GM12864 (cell line): ENCODE measurements around the gene NELFB.

Source experiments
- DNase-seq: peaks from one replicate; pipeline ENCODE4 v3.0.0-alpha.2; 2011; ENCODE audit warnings: low read depth
- H3K4me3 ChIP-seq: 2 replicates; pipeline ENCODE4 v1.5.1; 2011; ENCODE audit warnings: mild to moderate bottlenecking, low read depth, low read length, control low read depth
- TF ChIP-seq, protein P1 (sequence below): IDR thresholded peaks from 2 replicates; pipeline ENCODE4 v1.5.1; 2011; ENCODE audit warnings: low read depth, mild to moderate bottlenecking, moderate library complexity, low read length, control low read depth, inconsistent platforms; ENCODE audit errors: missing control alignments

NELFB gene

GRCh38 chr9:137250329-137251193, 4.6 kb upstream of the NELFB start:
- TF ChIP-seq, protein P1, sequence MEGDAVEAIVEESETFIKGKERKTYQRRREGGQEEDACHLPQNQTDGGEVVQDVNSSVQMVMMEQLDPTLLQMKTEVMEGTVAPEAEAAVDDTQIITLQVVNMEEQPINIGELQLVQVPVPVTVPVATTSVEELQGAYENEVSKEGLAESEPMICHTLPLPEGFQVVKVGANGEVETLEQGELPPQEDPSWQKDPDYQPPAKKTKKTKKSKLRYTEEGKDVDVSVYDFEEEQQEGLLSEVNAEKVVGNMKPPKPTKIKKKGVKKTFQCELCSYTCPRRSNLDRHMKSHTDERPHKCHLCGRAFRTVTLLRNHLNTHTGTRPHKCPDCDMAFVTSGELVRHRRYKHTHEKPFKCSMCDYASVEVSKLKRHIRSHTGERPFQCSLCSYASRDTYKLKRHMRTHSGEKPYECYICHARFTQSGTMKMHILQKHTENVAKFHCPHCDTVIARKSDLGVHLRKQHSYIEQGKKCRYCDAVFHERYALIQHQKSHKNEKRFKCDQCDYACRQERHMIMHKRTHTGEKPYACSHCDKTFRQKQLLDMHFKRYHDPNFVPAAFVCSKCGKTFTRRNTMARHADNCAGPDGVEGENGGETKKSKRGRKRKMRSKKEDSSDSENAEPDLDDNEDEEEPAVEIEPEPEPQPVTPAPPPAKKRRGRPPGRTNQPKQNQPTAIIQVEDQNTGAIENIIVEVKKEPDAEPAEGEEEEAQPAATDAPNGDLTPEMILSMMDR: no peak
- no peak for DNase-seq
- H3K4me3 ChIP-seq: no peak overlapping the region

DNA sequence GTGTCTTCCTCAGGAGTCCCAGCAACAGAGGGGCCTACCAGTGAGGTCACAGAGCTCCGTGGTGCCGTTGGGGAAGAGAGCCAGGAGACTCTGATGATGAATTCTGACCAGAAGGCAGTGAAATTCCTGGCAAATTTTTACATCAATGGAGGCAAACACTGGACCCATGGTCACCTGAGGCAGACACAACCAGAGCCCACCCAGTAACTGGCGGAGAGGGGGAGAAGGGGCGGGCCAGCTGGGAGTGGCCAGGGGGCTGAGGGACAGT, 4.0 kb upstream of the NELFB start, which contains the start of gene STPG3:
STPG3 (plus strand) TSS at position 93 of the 268 bp plus-strand sequence; CDS start at position 94, 1 bp downstream.
- H3K4me3 ChIP-seq: no peak within 1 kb of the TSS
- TF ChIP-seq, protein P1: no peak
- DNase-seq: no peak

- TF ChIP-seq, protein P1: no peak
- no peak for DNase-seq
- no peak overlapping the region for H3K4me3 ChIP-seq
Measured at GRCh38 chr9:137251490-137252268, 3.4 kb upstream of the NELFB start.

DNA sequence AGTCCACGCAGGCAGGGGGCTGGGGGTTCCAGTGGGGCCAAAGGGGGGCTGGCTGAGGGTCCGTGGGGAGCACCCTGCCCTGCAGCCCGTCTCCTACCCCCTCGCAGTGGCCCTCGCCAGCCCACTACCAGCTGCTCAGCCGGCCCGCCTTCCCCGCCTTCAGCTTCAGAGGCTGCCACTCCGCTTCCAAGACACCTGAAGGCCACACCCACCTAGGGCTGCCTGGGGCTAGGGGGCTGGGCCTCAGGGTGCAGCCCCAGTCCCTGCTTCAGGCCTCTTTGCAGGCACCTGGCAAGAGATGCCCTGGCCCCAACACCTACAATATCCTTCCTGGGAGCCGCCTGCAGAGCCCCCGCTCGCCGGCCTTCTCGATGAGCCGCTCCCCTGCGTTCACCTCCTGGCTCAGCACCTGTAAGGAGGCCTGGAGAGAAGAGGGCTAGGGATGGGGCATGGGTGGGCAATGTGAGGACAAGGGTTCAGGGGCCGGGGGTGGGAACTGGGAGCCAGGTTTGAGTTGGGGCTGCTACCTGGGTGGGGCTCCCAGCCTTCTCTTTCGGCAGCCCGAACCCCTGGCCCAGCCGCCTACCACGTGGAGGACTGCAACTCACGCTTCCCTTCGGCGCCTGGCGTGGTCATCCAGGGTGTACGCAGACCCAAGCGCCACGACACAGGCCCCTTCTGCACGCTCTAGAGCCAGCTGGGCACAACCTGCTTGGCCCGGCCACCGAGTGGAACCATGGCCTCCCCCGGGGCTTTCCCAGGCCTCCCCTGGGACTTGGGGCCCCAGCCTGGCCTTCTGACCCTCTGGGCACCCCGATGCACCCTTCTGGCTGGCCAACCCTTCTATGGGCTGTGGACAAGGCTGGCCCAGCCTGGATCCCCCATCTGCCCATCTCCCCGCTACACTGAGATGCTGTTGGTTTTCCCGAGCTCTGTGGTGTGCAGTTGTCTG, 2.3 kb upstream of the NELFB start:
- no peak overlapping the region for H3K4me3 ChIP-seq
- TF ChIP-seq, protein P1: no peak
- DNase-seq: no peak

DNA sequence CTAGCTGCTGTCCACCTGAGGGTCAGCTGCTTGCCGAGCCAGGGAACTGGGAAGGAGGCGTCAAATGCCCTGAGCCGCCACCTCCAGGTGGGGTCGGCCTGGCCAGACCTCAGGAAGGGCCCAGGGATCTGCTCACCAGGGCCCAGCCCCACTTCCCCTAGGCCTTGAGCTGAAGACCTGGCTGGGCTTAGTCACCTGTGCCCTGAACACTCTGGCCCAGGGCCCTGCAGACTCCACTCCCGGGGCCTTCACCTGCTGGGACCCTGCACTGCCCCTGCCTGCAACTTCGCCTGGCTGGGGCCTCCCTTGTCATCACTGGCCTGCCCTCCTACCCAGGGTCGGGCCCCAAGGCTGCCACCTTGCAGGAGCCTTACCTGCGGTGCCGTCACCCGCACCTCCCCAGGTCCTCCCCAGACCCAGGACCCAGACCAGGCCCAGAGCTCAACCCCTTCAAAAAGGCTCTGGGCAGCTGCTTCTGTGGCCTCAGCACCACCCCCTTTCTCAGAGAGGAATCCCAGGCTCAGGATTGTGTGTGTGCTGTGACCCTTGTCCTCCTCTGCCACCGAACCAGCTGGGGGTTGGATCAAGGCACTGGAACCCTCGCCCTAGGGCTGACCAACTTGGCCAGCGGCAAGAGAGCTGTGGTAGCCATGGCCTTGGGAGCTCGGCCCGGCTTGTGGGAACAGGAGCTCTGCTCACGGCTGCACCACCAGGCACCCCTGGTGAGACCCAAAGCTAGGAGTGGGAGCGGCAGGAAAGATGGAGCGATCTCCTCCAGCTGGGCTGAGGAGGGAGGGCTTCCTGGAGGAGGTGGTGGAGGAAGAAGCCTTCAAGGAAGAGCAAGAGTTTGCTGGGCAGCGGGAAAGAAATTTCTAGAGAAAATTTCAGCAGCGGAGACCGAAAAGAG, 1.2 kb upstream of the NELFB start:
- TF ChIP-seq, protein P1: no peak
- DNase-seq: no peak
- H3K4me3 ChIP-seq: peak overlapping the region; percentile 89
